CD4-positive, alpha-beta T cell treated with Interleukin-2 at 100 ng/mL for 4 hours (primary cell): ENCODE data around the gene NAT14.
"Not testable (repeated sequence)": the region's sequence is repeated elsewhere in the genome, so short reads cannot be mapped to it uniquely, and the experiment has no call there.

Experiments
- DNase-seq: peaks from one replicate; pipeline ENCODE4 v3.0.0-alpha.2; 2020; ENCODE audit warnings: low spot score

The NAT14 gene

GRCh38 chr19:55486971-55487923 is 2.3 kb downstream of the NAT14 start:
- no peak for DNase-seq

- no peak for DNase-seq
Observed at GRCh38 chr19:55487924-55488687, 3.1 kb downstream of the NAT14 start, which contains the start of gene SSC5D. SSC5D (plus strand) TSS chr19:55488436; CDS start chr19:55488590, 154 bp downstream.

- no peak for DNase-seq
Observed at GRCh38 chr19:55488986-55489710, 4.2 kb downstream of the NAT14 start.

GRCh38 chr19:55489711-55490477 is 4.9 kb downstream of the NAT14 start:
- DNase-seq: no peak

DNA sequence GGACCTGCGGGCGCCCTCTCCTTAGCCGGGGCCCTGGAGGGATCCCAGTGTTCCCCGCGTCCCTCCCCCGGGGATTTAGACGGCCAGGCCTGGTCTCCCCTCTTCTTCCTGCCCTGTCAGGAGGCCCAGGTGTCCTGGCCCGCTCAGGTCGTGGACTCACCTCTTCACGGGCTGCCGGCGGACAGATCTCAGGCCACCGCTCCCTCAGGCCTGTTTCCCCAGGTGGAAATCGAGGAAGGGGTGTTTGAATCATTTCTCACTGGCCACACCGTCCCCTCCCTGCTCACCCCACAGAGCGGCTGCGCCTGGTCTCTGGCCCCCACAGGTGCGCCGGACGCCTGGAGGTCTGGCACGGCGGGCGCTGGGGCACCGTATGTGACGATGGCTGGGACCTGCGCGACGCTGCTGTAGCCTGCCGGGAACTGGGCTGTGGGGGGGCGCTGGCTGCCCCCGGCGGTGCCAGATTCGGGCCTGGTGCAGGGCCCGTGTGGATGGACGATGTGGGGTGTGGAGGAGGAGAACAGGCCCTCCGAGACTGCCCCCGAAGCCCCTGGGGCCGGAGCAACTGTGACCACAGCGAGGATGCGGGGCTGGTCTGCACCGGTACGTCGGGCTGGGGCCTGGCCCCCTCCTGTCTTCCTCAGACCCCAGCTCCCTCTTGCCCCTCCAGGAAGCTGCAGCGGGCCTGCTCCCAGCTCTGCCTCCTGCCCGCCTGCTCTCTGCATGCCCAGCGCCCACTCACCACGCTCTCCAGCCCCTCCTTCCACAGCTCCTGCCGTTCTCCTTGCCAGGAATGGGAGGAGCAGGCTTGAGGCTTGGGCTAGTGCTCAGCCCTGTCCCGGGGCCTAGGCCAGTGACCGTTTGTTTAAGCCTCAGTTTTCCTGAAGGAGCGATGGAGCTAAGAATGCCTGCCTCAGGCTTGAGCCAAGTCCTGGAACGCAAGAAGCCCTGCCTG is 5.8 kb downstream of the NAT14 start:
- DNase-seq: no peak

GRCh38 chr19:55491546-55492360 is 6.8 kb downstream of the NAT14 start:
- no peak for DNase-seq

- no peak for DNase-seq
Observed at GRCh38 chr19:55492362-55492944, 7.5 kb downstream of the NAT14 start.

DNA sequence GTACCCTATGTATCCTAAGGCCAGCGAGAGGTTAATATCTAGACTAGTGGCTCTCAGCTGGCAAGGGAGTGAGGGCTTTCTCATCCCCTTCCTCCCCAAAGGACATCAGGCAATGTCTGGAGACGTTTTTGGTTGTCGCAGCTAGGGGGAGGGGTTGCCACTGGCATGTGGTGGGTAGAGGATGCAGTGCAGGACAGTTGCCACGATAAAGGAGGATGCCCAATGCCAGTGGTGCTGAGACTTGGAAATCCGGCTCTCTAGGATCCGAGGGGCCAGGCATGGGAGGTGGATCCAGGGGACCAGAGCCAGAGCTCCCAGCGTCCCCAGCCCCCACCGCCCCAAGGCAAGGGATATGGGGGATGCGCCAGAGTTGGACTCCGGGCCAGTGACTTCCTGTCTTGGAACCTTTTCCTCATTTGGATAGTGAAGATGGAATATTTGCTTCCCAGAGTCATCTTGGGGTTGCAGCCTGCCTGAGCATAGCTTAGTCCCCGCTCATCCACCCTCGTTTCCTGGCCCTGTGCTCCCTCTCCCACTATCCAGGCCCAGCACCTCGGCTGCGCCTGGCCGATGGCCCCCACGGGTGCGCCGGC is 8.2 kb downstream of the NAT14 start:
- DNase-seq: no peak

DNA sequence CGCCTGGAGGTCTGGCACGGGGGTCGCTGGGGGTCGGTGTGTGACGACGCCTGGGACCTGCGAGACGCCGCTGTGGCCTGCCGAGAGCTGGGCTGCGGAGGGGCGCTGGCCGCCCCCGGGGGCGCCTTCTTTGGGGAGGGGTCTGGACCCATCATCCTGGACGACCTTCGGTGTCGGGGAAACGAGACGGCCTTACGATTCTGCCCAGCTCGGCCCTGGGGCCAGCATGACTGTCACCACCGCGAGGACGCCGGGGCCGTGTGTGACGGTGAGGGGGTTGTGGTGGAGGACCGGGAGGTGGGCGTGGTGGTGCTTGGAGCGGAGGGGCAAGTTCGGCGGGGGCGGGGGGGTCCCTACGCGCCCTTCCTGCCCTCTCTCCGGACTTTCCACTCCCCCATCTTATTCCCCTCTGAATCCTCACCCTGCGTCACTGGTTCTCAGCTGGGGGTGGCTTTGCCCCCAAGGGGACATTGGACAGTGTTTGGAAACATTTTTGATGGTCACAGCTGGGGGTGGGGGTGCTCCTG is 8.7 kb downstream of the NAT14 start:
- DNase-seq: no peak

- DNase-seq: no peak
Observed at GRCh38 chr19:55494172-55494761, 9.3 kb downstream of the NAT14 start.

GRCh38 chr19:55495646-55496349 is 10.8 kb downstream of the NAT14 start:
- no peak for DNase-seq

DNA sequence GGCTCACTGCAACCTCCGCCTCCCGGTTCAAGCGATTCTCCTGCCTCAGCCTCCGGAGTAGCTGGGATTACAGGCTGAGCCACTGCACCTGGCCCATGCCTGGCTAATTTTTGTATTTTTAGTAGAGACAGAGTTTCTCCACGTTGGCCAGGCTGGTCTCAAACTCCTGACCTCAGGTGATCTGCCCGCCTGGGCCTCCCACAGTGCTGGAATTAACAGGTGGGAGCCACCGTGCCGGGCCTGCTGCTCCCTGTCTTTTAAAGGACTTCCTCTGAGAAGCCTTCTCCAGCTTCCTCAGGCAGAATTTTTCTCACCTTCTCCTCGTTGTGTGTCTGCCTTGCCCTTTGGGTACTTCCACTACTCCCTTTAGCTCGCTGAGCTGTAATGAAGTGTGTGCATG is 11.8 kb downstream of the NAT14 start:
- not testable (repeated sequence) for DNase-seq

DNA sequence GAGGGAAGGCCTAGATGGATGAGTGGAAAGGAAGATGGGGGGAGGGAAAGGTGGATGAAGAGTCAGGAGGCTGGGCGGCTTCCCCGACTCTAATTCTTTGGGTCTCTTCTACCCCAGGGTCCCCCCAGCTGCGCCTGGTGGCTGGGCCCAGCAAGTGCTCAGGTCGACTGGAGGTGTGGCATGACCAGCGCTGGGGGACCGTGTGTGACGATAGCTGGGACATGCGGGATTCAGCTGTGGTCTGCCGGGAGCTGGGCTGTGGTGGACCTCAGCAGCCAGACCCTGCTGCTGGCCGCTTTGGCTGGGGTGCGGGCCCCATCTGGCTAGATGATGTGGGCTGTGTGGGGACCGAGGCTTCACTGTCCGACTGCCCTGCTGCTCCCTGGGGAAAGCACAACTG is 12.8 kb downstream of the NAT14 start:
- DNase-seq: no peak

GRCh38 chr19:55498246-55498840 is 13.4 kb downstream of the NAT14 start:
- DNase-seq: no peak

- DNase-seq: no peak
Observed at GRCh38 chr19:55500368-55500952, 15.5 kb downstream of the NAT14 start.

GRCh38 chr19:55502197-55502952 is 17.4 kb downstream of the NAT14 start:
- no peak for DNase-seq
